ENCODE results near the gene ZNF496.
"Not testable (repeated sequence)": the region's sequence is repeated elsewhere in the genome, so short reads cannot be mapped to it uniquely, and the experiment has no call there.

The ZNF496 gene

DNA sequence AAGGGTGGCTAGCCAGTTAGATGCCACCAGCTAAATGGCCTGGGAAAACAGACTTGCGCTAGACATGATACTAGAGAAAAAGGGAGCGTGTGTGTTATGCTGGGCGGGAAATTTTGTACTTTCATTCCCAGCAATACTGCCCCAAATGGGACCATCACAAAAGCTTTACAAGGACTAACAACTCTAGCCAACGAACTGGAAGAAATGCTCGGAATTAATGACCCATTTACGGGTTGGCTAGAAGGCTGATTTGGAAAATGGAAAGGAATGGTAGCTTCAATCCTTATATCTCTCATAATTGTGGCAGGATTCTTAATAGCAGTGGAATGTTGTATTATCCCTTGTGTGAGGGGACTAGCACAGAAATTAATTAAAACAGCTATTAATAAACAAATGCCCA lies 27.9 kb upstream of the ZNF496 start:
- no peak for DNase-seq (ENCODE audit: low read depth in 3 of 3, low spot score in 1 of 3)

DNA sequence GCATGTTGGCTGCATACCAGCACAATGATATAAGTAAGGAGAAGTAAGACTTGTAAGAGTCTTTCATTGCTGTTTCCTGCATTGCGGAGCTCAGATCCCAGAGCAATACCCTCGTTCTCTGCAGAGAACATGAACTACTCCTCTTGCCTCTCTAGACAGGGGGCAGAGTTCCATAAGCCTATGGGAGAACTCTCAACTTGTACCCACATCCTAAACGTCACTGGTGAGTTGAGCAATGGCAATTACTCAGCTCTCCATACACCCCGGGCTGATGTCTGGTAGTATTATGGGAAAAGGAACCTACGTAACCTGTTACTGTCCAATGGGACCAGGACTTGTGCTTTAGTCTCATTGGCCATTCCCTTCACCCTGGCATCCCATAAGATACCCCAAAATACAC lies 27.3 kb upstream of the ZNF496 start:
- no peak for DNase-seq (ENCODE audit: low read depth in 3 of 3, low spot score in 1 of 3)

DNA sequence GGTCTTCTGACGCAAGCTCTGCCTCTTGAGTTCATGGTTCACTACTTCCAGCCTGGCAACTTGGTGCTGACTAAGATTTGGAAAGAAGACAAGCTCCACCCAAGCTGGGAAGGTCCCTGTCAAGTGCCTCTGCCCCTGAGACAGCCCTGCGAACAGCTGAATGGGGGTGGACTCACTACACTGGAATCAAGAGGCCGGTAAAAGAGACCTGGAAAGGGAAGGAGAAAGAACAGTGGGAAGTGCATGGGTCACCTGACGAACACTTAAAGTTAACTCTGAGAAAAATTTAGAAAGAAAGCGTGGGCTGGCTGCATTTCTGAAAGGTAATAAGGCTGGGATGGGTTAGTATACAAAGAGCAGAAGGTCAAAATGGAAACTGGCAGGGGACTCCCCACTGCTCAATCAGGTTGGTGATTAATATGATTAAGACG lies 26.1 kb upstream of the ZNF496 start:
- DNase-seq (ENCODE audit: low read depth in 3 of 3, low spot score in 1 of 3) = no peak

DNA sequence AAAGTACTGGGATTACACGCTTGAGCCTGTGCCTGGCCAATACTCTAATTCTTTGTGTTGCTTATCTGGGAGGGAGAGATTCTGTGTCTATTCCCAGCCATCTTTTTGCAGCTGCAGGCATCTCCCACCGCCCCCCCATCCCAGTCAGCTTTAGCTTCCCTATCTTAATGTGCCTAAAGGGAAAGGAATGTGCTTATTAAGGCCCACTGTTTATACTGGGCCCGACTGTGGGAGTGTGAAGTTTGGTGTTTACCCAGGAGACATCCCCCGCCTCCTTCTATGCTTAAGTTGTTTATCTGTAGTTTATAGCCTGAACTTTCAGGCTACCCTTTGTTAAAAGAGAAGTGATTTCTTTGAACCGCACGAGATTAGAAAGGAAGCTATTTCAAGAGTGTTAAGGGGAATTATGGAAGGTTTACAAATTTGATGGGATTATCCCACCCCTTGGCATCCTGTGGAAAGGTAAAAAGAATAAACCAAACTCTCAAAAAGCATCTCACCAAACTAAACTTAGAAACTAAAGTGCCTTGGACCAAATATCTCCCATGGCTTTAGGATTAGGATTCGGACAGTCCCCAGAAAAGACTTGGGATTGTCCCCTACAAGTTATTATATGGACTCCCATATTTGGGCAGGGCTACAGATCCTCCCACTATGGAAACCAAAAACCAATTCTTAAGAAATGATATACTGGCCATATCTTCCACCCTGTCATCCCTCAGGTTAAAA lies 25.5 kb upstream of the ZNF496 start:
- no peak for DNase-seq (ENCODE audit: low read depth in 3 of 3, low spot score in 1 of 3)

DNA sequence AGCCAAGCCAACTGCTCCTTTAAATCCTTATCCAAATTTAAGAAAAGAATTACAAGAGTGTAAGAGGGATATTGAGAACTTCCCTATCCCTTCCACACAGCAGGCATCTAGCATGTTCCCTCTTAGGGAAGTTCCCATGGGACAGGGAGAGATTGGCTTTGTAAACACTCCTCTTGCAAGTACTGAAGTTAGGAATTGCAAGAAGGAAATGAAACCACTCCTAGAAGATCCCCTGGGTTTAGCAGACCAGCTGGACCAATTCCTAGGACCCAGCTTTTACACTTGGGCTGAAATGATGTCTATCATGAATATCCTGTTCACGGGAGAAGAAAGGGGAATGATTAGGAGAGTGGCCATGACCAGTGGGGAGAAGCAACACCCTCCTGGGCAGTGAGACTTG lies 23.5 kb upstream of the ZNF496 start:
- not testable (repeated sequence) for DNase-seq (ENCODE audit: low read depth in 3 of 3, low spot score in 1 of 3)

DNA sequence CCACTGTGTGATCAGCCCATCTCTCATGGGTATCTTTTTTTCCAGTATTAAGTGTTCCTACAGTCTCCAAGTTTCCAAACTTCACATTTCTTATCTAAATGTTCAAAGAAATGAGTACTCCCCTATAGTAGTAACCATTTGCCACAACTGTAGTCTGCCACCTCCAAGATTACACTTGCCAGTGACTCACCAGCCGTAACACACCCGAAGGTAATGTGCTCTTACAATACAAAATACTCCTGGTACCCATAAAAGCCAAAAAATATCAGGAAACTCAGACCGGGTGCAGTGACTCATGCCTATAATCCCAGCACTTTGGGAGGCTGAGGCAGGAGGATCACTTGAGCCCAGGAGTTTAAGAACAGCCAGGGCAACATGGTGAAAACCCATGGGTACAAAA lies 20.5 kb upstream of the ZNF496 start:
- no peak for DNase-seq (ENCODE audit: low read depth in 3 of 3, low spot score in 1 of 3)

DNA sequence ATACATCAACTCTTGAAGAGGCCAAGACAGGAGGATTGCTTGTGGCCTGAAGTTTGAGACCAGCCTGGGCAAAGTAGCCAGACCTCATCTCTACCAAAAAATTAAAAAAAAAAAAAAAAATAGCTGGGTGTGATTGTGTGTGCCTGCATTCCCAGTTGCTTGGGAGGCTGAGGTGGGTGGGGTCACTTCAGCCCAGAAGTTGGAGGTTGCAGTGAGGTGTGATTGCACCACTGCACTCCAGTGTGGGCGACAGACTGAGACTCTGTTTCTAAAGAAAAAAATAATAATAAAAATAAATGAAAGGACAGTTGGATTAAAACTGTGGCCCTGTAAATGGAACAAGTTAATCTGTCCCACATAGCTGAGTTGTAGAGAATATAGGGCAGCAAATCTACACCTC lies 18.9 kb upstream of the ZNF496 start:
- DNase-seq (ENCODE audit: low read depth in 3 of 3, low spot score in 1 of 3) = no peak

DNA sequence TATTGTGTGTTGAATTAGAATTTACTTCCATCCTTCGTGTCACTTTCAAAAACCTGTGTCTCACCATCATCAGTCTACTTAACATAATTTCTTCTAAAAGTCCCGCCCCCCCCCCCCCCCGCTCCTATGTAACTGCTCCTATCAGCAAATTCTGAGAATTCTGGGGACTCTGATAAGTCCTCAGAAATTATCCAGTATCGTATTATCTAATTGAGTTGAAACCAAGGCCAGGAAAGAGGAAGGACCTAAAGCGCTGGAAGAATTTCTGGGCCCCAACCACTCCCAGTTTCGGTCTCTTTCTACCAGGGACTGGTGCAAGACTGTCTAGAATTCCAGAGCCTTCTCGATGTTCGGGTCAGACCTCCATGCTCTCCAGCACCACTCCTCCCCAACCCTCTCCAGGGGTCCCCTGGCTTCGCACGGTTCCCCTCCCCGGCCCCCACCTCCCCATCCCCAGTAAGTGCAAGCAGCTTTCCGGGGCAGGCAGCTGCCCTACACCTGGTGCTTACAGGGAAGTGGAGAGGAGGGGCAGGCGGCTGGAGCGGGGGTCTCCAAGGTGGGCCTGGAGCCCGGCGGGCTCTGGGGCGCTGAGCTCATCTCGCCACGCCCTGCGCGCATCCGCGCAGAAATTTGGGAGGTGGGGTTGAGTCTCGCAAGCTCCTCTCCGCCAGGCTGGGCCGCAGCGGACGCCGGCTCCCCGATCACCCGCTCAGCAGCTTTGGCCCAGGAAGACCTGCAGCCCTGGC lies 16.0 kb upstream of the ZNF496 start:
- DNase-seq (ENCODE audit: low read depth in 3 of 3, low spot score in 1 of 3) = no peak

DNA sequence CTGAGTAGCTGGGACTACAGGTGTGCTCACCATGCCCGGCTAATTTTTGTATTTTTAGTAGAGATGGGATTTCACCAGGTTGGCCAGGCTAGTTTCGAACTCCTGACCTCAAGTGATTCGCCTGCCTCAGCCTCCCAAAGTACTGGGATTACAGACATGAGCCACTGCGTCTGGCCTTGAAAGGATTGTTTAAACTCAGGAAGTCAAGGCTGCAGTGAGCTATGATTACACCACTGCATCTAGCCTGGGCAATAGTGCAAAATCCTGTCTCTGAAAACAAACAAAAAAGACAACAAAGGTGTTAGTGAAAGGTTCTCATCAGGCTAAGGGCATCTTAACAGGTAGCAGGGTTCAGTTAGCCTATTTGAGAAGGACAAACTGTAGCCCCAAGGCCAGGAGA lies 14.2 kb upstream of the ZNF496 start:
- DNase-seq (ENCODE audit: low read depth in 3 of 3, low spot score in 1 of 3) = no peak

DNA sequence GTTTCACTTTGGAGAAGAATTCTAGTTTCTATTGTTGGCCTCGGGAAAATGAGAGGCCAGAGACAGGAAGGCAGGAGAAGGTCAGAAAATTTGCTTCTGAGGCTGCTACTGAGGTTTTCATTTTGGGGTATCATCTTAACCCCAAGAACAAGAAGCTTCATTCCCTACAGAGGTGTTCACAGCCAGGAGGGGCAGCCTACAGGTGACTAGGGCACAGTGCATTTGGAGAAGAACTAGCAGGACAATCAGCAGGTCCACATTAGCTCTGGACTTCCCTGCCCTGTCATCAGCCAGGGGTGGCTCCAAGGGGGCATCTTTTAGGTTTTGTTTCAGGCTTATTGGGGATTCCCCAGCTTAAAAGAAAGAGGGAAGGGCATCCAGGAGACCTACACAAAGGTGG lies 12.1 kb upstream of the ZNF496 start:
- DNase-seq (ENCODE audit: low read depth in 3 of 3, low spot score in 1 of 3) = no peak

DNA sequence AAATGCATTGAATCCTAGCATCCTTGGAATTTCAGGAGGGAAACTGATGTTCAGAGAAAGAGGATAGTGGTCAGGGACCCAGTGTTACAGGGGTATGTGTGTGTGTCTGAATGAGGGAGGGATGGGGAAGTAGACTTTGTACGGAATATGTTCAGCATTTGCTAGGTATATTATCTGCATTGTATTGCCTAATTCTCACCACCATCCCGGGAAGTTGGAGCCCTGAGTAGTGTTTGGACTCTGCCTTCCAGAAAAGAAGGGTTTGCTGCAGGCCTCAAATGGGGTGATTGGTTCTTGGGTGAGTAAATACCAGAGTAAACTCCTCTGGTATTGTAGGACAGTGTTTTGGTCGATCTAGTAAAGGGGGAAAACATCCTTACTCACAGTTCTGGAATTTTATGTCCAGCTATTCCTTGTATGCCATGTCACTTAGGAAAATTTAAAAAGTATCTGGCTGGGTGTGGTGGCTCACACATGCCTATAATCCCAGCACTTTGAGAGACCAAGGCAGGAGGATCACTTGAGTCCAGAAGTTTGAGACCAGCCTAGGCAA lies 7.1 kb upstream of the ZNF496 start:
- DNase-seq (ENCODE audit: low read depth in 3 of 3, low spot score in 1 of 3) = no peak

DNA sequence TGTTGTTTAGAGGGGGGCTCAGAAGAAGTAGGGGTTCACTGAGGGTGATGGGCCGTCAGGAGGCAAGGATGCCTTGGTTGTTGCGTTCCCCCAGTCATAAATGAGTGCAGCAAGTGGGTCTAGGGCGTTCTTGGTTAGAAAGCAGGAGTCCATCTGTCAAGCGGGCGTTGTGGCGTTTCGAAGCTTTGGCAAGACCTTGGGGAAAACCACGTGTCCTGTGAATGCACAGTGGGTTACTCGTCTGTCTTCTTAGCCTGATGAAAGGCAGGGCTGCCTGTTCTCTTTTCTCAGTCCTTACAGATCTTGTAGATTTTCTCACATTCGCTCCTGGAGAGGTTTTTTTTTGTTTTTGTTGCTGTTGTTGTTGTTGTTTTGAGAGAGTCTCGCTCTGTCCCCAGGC lies 6.3 kb upstream of the ZNF496 start:
- DNase-seq (ENCODE audit: low read depth in 3 of 3, low spot score in 1 of 3) = no peak

DNA sequence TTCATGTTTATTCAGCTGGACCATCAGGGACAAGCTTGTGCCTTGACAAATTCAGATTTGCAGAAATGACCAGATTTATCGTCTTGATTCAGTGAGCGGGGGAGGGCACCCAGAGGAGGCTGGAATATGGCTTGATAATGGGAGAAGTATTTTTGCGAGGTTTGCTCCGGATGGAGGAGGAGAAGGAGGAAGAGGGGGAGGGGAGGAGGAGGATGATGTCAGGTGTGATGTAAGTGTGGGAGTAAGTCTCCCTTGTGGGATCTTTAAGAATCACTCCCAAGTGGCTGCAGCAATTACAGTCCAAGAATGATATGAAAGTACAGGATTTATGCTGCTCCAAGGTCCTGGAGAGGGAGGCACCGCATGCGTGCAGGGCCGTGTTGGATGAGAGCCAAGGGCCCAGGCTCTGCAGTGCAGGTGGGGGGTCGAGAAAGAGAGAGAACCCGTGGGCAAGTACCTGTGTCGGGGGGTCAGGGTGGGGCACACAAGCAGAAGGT lies 5.6 kb upstream of the ZNF496 start:
- no peak for DNase-seq (ENCODE audit: low read depth in 3 of 3, low spot score in 1 of 3)

DNA sequence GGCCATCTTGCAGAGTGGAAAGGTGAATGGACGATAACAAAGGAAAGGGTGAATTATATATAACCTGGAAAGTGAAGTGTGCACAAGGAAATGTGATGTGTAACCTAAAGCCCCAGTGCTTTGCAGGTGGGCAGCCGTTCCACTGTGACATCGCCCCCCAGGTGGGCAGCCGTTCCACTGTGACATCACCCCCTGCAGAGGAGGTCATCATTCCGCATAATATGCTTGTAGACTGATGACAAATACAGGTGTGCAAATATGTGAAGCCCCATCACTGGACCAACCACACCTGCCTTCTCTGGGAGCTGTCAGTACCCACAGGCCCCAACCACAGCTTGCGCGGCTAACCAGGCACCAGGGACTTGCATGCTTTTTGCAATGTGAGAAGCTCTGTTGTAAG lies 4.7 kb upstream of the ZNF496 start:
- DNase-seq (ENCODE audit: low read depth in 3 of 3, low spot score in 1 of 3) = no peak

DNA sequence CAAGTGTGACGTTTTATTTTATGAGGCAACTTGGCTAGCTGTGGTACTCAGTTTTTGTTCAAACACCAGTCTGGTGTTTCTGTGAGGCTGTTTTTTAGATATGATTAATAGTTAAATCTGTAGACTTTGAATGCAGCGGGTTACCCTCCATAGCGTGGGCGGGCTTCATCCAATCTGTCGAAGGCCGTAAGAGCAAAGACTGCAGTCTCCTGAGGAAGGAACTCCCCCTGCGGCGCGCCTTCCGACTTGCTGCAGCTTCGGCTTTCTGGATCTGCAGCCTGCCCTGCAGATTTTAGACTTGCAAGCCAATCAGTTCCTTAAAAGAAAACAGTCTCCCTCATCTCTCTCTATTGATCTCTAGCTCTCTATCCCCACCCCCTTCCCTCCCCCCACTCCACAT lies 4.2 kb upstream of the ZNF496 start:
- no peak for DNase-seq (ENCODE audit: low read depth in 3 of 3, low spot score in 1 of 3)

DNA sequence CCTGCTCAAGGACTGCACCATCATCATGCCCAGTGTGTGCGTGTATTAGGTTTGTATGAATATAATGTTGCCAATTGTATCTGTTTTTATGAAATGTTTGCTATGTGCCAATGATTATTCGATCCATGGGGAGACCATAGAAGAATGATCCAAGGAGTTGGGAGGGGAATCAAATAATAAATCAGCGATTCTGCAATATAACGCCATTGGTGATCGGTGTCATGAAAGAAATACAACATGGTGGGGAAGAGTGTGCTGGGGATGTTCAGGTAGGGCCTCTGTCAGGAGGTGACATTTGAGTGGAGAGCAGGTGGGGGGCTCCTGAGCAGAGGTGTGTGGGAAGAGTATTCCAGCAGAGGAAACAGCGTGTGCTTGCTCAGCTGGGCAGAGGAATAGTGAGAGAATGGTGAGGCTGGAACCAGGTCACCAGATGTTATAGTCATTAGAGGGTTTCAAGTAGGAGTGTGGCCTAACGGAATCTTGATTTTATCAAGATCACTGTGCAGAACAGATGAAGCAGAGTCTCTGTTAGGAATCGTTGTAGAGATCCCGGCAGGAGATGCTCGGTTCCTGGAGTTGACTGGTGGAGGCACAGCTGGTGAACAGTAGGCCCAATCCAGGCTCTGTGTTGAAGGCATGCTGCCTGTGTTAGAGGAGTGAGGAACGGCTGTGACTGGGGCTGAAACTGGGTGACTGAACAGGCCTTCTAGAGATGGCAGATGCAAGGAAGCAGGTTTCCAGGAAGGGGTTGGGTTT lies 2.9 kb upstream of the ZNF496 start:
- no peak for DNase-seq (ENCODE audit: low read depth in 3 of 3, low spot score in 1 of 3)

DNA sequence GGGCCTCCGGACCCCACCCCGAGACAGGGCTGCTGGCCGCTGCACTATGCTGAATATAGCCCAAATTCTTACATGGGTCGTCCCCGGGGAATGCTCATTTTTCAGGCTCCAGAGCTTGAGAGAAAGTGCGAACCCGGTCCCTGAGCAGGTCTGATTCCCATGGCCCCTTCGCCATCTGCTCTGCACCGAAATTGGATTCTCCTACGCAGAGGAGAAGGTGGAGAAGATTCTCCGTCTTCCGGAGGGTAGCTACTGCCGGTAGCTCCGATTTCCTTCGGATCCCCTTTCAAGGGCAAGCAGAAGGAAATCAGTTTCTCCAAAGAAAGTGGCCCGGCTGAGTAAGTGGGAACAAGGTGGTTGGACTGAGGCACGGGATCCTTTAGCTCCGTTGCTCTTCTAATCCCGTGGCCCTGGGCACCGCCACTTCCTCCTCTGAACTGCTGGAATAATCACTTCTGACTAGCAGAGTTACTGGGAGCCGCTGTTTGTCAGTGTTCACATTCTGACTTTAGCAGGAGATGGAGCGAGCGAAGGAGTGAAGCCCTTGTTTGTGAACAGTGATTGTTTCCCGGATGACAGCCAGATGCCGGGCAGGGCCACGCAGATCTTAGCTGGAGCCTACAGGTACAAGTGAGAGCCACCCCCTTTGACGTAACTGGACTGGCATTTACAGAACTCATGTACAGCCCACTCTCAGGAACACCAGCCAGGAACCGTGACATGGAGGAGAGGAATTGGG lies 1.1 kb upstream of the ZNF496 start:
- DNase-seq (ENCODE audit: low read depth in 3 of 3, low spot score in 1 of 3) = no peak

DNA sequence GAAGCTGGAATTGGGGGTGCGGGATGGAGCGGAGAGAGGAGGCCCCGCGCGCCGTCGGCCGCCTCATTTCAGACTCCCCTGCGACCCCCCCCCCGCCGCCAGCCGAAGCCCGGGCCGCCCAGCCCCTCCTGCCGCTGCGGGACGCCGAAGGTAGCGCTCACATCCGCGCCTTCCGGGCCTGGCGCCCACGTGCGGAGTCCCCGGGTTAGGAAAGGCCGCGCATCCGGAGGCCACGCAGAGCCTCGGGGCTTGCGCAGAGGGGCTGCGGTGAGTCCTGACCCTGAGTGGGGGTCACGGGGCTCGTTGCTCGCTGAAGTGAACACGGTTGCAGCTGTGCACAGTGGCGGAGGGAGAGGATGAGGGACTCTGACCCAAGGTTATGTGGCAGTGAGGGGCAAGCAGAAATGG lies 552 bp upstream of the ZNF496 start:
- peak in 2 of 3 donors; percentile 8 to 40 for DNase-seq (ENCODE audit: low read depth in 3 of 3, low spot score in 1 of 3)

DNA sequence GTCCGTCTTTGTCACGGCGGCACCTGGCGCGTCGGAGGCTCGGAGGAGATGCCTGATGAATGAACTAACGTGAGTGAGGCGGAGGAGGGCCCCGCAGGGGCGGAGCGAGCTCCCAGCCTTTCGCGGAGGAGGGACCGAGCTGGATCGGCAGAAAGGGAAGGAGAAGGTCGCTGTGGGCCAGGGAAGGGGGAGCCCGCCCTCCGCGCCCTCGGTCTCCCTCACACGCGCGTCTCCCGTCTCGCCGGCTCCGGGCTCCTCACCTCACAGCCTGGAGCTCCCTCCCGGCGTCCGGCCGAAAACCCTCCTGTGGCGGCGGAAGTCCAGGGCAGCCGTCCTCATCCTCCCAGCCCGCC lies 519 bp downstream of the ZNF496 start:
- DNase-seq (ENCODE audit: low read depth in 3 of 3, low spot score in 1 of 3) = peak in 2 of 3 donors; percentile 45 to 57

DNA sequence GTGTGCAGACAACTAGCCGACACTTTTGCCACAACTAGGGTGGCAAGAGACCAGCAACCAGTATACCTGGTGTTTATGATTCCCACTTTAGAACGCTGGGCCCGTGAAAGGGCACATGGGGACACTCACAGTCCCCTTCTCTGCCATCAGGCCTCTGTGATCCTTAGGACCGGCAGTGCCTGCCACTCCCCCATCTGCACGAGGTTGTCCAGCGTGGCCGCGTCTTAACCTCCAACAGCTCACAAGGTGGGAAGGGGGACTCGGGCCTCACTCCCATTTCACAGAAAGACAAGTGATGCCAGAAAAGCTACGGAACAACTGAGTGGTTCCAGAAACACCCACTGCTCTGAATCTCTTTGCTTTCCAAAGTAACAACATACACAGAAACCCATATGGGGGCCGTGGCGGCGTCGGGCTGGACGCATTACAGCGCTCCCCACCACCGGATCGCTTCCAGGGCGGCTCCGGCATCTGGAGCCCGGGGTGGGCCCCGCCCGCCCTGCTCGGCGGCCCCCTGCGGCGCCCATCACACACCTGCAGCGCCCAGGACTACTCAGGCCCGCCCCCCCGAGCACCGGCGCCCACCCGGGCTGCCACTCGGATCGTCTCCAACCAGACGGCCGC lies 1.0 kb downstream of the ZNF496 start:
- DNase-seq (ENCODE audit: low read depth in 3 of 3, low spot score in 1 of 3) = no peak

Data from stimulated activated CD4-positive, alpha-beta T cell treated with anti-CD3 and anti-CD28 coated beads, TNF-alpha, amount 100 ng/mL, for 1 hour (primary cell).